ENCODE results near the gene TLCD3B.
A peak's percentile ranks its signal among the peaks of the same experiment; 100 is the strongest.

TLCD3B gene

GRCh38 chr16:30030841-30031413, at the start of gene TLCD3B:
Gene TLCD3B, minus strand, starts transcription at chr16:30031271. Its CDS starts 744 bp downstream, at chr16:30030527.
- DNase-seq (ENCODE audit: low read depth) = no peak
- H3K4me3 ChIP-seq (ENCODE audit: low read depth, low read length) = no peak within 1 kb of the TSS
- TF ChIP-seq CTCF (conservative IDR thresholded peaks at IDR 0.05; ENCODE audit: low read depth, low read length) = no peak

GRCh38 chr16:30079480-30079879, 48.4 kb upstream of the TLCD3B start:
- no peak overlapping the region for H3K4me3 ChIP-seq (ENCODE audit: low read depth, low read length)
- TF ChIP-seq CTCF (conservative IDR thresholded peaks at IDR 0.05; ENCODE audit: low read depth, low read length) = no peak
- no peak for DNase-seq (ENCODE audit: low read depth)

GRCh38 chr16:30078744-30079143, 47.7 kb upstream of the TLCD3B start:
- no peak overlapping the region for H3K4me3 ChIP-seq (ENCODE audit: low read depth, low read length)
- no peak for DNase-seq (ENCODE audit: low read depth)
- no peak for TF ChIP-seq CTCF (conservative IDR thresholded peaks at IDR 0.05; ENCODE audit: low read depth, low read length)

- TF ChIP-seq CTCF (conservative IDR thresholded peaks at IDR 0.05; ENCODE audit: low read depth, low read length) = no peak
- peak overlapping the region; percentile 92 for H3K4me3 ChIP-seq (ENCODE audit: low read depth, low read length)
Measured at GRCh38 chr16:30077656-30078055, 46.6 kb upstream of the TLCD3B start.

GRCh38 chr16:30076276-30076791, 45.3 kb upstream of the TLCD3B start:
- no peak for TF ChIP-seq CTCF (conservative IDR thresholded peaks at IDR 0.05; ENCODE audit: low read depth, low read length)
- DNase-seq (ENCODE audit: low read depth) = no peak
- peak overlapping the region; percentile 92 for H3K4me3 ChIP-seq (ENCODE audit: low read depth, low read length)

More at GRCh38 chr16:30077656-30078055, 46.6 kb upstream of the TLCD3B start:
- no peak for DNase-seq (ENCODE audit: low read depth)

- TF ChIP-seq CTCF (conservative IDR thresholded peaks at IDR 0.05; ENCODE audit: low read depth, low read length) = peak; percentile 21
- peak; percentile 90 for DNase-seq (ENCODE audit: low read depth)
- H3K4me3 ChIP-seq (ENCODE audit: low read depth, low read length) = peak within 1 kb of the TSS; percentile 92
Measured at GRCh38 chr16:30075503-30076275, 44.6 kb upstream of the TLCD3B start, which contains the start of gene PPP4C. Gene PPP4C, plus strand, starts transcription at chr16:30075994. Its CDS starts 384 bp downstream, at chr16:30076378.
